Measurements from ENCODE around the gene EFCAB5. TPM values are rescaled to one million over a fixed set of nuclear protein-coding genes. Genes with fewer than 3 reads are reported as not detected.

The EFCAB5 gene
- total RNA-seq, 1 donor from 2014 or later = not detected

- H3K27ac ChIP-seq = no peak overlapping the region
- intact Hi-C loops (cut with DNase I) = no loop called here
Measured at GRCh38 chr17:29914819-29915537, 26.5 kb upstream of the EFCAB5 start.

DNA sequence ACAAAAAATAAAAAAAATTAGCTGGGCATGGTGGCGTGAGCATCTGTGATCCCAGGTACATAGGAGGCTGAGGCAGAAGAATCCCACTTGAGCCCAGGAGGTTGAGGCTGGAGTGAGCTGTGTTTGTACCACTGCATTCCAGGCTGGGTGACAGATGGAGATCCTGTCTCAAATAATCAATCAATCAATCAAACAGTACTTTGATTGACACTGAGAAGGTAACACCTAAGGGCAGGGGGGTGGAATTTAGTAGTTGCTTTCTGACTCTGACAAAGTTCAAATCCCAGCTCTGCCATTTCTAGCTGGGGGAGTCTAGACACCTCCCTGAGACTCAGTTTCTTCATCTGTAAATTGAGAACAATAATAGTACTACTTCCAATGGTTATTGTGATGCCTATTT is 23.4 kb upstream of the EFCAB5 start:
- Histone ChIP-seq H3K27ac (no peak overlapping the region), H3K27me3 (no peaks in the 10 kb centered on the region), H3K4me1 (no peaks in the 10 kb centered on the region), H3K4me3 (no peak overlapping the region), H3K9me3 (no peaks in the 10 kb centered on the region), H3K36me3 (no peaks in the 10 kb centered on the region)
- DNase-seq (ENCODE audit: extremely low spot score in 2 of 2) = no peak
- intact Hi-C loops (cut with DNase I) = no loop called here
- TF ChIP-seq POLR2A (IDR thresholded peaks at IDR 0.05) (no peak), POLR2AphosphoS5 (IDR thresholded peaks at IDR 0.05; ENCODE audit: insufficient read depth in 1 of 2, low read depth in 1 of 2) (no peak)
- TF ChIP-seq, protein P1, sequence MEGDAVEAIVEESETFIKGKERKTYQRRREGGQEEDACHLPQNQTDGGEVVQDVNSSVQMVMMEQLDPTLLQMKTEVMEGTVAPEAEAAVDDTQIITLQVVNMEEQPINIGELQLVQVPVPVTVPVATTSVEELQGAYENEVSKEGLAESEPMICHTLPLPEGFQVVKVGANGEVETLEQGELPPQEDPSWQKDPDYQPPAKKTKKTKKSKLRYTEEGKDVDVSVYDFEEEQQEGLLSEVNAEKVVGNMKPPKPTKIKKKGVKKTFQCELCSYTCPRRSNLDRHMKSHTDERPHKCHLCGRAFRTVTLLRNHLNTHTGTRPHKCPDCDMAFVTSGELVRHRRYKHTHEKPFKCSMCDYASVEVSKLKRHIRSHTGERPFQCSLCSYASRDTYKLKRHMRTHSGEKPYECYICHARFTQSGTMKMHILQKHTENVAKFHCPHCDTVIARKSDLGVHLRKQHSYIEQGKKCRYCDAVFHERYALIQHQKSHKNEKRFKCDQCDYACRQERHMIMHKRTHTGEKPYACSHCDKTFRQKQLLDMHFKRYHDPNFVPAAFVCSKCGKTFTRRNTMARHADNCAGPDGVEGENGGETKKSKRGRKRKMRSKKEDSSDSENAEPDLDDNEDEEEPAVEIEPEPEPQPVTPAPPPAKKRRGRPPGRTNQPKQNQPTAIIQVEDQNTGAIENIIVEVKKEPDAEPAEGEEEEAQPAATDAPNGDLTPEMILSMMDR (IDR thresholded peaks at IDR 0.05) = no peak

More at GRCh38 chr17:29914819-29915537, 26.5 kb upstream of the EFCAB5 start:
- Histone ChIP-seq H3K4me1 (no peaks in the 10 kb centered on the region), H3K4me3 (no peak overlapping the region), H3K9me3 (no peaks in the 10 kb centered on the region), H3K27me3 (no peaks in the 10 kb centered on the region), H3K36me3 (no peaks in the 10 kb centered on the region)
- TF ChIP-seq POLR2A (IDR thresholded peaks at IDR 0.05) (no peak), POLR2AphosphoS5 (IDR thresholded peaks at IDR 0.05; ENCODE audit: insufficient read depth in 1 of 2, low read depth in 1 of 2) (no peak)
- TF ChIP-seq, protein P1 (IDR thresholded peaks at IDR 0.05) = no peak
- no peak for DNase-seq (ENCODE audit: extremely low spot score in 2 of 2)

- Histone ChIP-seq H3K4me1 (no peaks in the 10 kb centered on the region), H3K27ac (no peak overlapping the region), H3K9me3 (no peaks in the 10 kb centered on the region), H3K4me3 (no peak overlapping the region), H3K27me3 (no peaks in the 10 kb centered on the region), H3K36me3 (no peaks in the 10 kb centered on the region)
- no peak for DNase-seq (ENCODE audit: extremely low spot score in 2 of 2)
- TF ChIP-seq POLR2A (IDR thresholded peaks at IDR 0.05) (no peak), POLR2AphosphoS5 (IDR thresholded peaks at IDR 0.05; ENCODE audit: insufficient read depth in 1 of 2, low read depth in 1 of 2) (no peak)
- TF ChIP-seq, protein P1 (IDR thresholded peaks at IDR 0.05) = no peak
- intact Hi-C loops (cut with DNase I) = no loop called here
Measured at GRCh38 chr17:29918922-29919856, 22.2 kb upstream of the EFCAB5 start.

GRCh38 chr17:29924786-29925185 is 16.6 kb upstream of the EFCAB5 start:
- Histone ChIP-seq H3K9me3 (no peaks in the 10 kb centered on the region), H3K4me1 (peaks cover 9% of the 10 kb centered on the region), H3K4me3 (no peak overlapping the region), H3K27me3 (no peaks in the 10 kb centered on the region), H3K27ac (no peak overlapping the region), H3K36me3 (no peaks in the 10 kb centered on the region)
- TF ChIP-seq POLR2AphosphoS5 (IDR thresholded peaks at IDR 0.05; ENCODE audit: insufficient read depth in 1 of 2, low read depth in 1 of 2) (no peak), POLR2A (IDR thresholded peaks at IDR 0.05) (no peak)
- TF ChIP-seq, protein P1 (IDR thresholded peaks at IDR 0.05) = no peak
- DNase-seq (ENCODE audit: extremely low spot score in 2 of 2) = no peak
- intact Hi-C loops (cut with DNase I) = no loop called here

Data from vagina (tissue), 2 donors.